Bronchial epithelial cell (primary cell): ENCODE results near the gene CDCA3. TPM values are rescaled to one million over a fixed set of nuclear protein-coding genes. Genes with fewer than 3 reads are reported as not detected.
A peak's percentile ranks its signal among the peaks of the same experiment; 100 is the strongest.

Source experiments
- DNase-seq: peaks from one replicate; pipeline ENCODE4 v3.0.0-alpha.2; 2010; ENCODE audit warnings: low read depth
- FAIRE-seq: peaks from 2 replicates; lab custom pipeline; 2011; peaks lifted over from hg19 to GRCh38; lab: Jason Lieb, UNC
- H3K27me3 ChIP-seq: 2 replicates; pipeline ENCODE4 v1.5.1; 2011; ENCODE audit warnings: low read length; ENCODE audit not compliant: control insufficient read depth, insufficient read depth
- H3K36me3 ChIP-seq: 2 replicates; pipeline ENCODE4 v1.5.1; 2011; ENCODE audit warnings: low read length; ENCODE audit not compliant: control insufficient read depth, insufficient read depth
- H3K4me3 ChIP-seq: 2 replicates; pipeline ENCODE4 v1.5.1; 2011; ENCODE audit warnings: mild to moderate bottlenecking, low read depth, low read length, control low read depth
- CTCF ChIP-seq: IDR thresholded peaks from 2 replicates; pipeline ENCODE4 v1.5.1; 2011; ENCODE audit warnings: mild to moderate bottlenecking, moderate library complexity, low read length, control low read depth, inconsistent platforms; ENCODE audit not compliant: insufficient read depth, severe bottlenecking
- total RNA-seq: library from RNA; depleted of rRNA; stranded (reverse); fragments of >200 nt; gene quantifications from 2 replicates; pipeline ENCODE4 v1.2.1, GENCODE V29; 2014

The CDCA3 gene
- total RNA-seq, 1 donor from 2014 or later, result 0.26 TPM

- Histone ChIP-seq H3K36me3 (no peaks in the 10 kb centered on the region), H3K4me3 (no peak overlapping the region), H3K27me3 (peaks cover 18% of the 10 kb centered on the region)
- DNase-seq (no peak), FAIRE-seq (no peak)
- no peak for TF ChIP-seq CTCF
These were observed 24.9 kb downstream of the CDCA3 start for GRCh38 chr12:6826125-6826733.

- TF ChIP-seq CTCF, result peak; percentile 96
- no peak for FAIRE-seq
These were observed 25.5 kb downstream of the CDCA3 start for GRCh38 chr12:6825398-6826124.

DNA sequence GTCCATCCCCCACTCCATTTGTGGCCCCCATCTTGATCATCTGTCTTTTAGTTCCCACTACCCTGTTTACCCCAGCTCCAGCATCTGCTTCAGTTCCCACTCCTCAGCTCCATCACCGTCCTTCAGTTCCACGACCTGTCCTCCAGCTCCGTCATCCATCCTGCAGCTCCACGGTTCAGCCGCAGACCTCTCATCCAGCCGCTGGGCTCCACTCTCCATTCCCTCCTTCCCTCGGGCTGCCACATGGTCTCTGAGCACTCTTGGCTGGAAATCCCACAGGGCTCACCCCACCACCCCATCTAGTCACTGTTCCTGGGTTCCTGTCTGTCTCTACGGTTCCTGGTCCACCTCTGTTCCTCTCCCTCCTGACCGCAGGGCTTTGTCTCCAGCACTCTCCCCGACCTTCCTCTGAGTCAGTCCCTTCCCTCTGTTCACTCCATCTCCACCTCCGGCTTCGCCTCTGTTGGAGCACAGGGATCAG lies 26.1 kb downstream of the CDCA3 start:
- FAIRE-seq (no peak), DNase-seq (peak; percentile 43)
- no peak for TF ChIP-seq CTCF
- no peak overlapping the region for H3K4me3 ChIP-seq
- no peaks in the 10 kb centered on the region for H3K36me3 ChIP-seq
- H3K27me3 ChIP-seq, result peaks cover 23% of the 10 kb centered on the region

More at GRCh38 chr12:6825398-6826124, 25.5 kb downstream of the CDCA3 start:
- DNase-seq, result peak; percentile 68
- Histone ChIP-seq H3K36me3 (no peaks in the 10 kb centered on the region), H3K4me3 (no peak overlapping the region), H3K27me3 (peaks cover 21% of the 10 kb centered on the region)

DNA sequence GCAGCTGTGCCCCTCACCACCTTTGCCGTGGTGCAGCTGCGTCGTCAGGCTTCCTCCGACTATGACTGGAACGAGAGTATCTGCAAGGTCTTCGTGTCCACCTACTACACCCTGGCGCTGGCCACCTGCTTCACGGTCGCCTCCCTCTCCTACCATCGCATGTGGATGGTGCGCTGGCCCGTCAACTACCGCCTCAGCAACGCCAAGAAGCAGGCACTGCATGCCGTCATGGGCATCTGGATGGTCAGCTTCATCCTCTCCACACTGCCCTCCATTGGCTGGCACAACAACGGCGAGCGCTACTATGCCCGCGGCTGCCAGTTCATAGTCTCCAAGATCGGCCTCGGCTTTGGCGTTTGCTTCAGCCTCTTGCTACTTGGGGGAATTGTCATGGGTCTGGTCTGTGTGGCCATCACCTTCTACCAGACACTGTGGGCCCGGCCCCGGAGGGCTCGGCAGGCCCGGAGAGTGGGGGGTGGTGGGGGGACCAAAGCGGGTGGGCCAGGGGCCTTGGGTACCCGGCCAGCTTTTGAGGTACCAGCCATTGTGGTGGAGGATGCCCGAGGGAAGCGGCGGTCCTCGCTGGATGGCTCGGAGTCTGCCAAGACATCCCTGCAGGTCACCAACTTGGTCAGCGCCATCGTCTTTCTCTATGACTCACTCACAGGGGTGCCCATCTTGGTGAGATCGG lies 26.9 kb downstream of the CDCA3 start:
- FAIRE-seq, result no peak
- no peak for TF ChIP-seq CTCF

DNA sequence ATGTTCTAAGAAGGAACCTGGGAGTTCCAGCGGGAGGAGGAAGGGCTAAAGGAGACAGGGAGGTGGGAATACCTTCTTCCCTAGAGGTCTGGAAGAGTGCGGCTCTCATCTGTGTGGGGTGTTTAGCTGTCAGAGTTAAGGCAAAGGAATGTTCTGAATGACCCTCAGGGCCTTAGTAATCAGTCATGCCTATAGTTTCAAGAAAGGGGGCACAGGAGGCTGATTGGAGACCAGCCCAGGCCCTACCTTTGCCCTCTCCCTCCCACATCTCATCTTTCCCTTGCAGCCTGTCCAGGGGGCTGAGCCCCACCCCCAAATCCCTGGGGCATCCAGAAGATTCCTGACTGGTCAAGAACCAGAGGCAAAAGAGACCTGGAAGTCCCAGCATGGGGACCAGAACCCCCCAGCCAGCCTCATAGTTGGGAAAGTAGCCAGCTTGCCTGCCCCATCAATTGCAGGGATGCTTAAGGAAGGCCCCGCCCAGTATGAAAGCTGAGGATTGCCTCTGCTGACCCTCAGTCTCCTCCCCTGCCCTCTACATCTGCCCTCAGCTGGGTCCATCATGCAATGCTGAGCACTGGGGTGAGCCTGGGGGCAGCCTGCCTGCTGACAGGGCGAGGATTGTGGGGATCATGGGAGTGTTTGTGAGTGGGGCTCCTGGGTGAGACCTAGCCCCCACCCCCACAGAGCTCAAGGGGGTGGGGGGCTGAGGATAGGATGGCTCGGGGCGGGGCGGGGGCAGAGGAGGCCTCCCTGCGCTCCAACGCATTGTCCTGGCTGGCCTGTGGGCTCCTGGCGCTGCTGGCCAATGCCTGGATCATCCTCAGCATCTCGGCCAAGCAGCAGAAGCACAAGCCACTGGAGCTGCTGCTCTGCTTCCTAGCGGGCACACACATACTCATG lies 27.7 kb downstream of the CDCA3 start:
- FAIRE-seq, result peak; percentile 66
- Histone ChIP-seq H3K36me3 (no peaks in the 10 kb centered on the region), H3K4me3 (no peak overlapping the region), H3K27me3 (peaks cover 23% of the 10 kb centered on the region)
- no peak for TF ChIP-seq CTCF
- no peak for DNase-seq

More for the DNA sequence above, 26.9 kb downstream of the CDCA3 start:
- Histone ChIP-seq H3K4me3 (no peak overlapping the region), H3K27me3 (peaks cover 23% of the 10 kb centered on the region), H3K36me3 (no peaks in the 10 kb centered on the region)
- DNase-seq, result no peak
